ENCODE measurements around the gene SGK1. TPM values are rescaled to one million over a fixed set of nuclear protein-coding genes. Genes with fewer than 3 reads are reported as not detected.

SGK1 gene
- total and polyA plus RNA-seq, 12 donors, result 86.0 to 685 (median 192) TPM

DNA sequence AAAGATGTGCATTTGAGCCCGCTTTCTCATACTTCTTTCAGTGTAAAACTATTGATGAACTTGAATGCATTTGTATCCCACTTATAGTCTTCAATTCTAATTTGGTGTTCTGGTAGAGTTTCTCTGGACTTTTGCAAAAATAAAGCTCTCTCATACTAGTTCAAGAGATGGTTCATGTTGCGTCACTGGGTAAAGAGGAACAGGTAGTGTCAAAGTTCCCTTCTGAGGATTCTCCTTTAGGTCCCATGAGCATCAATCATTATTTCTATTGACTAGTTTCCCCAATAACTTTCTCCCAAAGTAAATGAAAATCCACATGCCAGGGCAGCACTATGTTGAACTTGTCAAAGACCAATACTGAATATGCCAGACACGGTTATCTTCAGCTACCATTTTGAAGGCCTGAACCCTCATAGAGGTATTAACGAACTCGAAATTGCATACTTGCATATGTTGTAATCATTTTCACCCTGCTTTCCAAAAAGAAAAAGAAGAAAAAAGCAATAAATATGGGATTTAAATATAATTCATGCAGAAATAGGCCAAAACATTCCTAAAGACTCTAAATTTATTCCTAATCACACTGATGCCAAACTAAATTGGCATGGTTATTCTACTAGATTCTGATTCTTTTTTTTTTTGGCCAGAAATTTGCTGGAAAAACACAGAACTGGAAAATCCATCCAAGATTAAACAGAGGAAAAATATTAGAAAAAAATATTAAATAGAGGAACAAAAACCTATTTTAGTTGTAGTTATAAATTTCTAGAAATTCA lies 84.5 kb downstream of the SGK1 start:
- Histone ChIP-seq H3K4me3 (no peak overlapping the region), H3K36me3 (replicated peaks in 1 of 2) (no peaks in the 10 kb centered on the region), H3K4me1 (replicated peaks in 1 of 2) (no peaks in the 10 kb centered on the region), H3K9me3 (replicated peaks in 1 of 3) (no peaks in the 10 kb centered on the region), H3K27ac (no peak overlapping the region), H3K27me3 (no peaks in the 10 kb centered on the region)
- intact Hi-C loops (cut with DNase I), result loop anchor here in 1 of 2 donors (10.0 kb wide), 1 partner anchor 49 kb away; no protein-coding TSS in a partner anchor
- no peak for TF ChIP-seq POLR2A (IDR thresholded peaks at IDR 0.05)
- TF ChIP-seq, protein P1, sequence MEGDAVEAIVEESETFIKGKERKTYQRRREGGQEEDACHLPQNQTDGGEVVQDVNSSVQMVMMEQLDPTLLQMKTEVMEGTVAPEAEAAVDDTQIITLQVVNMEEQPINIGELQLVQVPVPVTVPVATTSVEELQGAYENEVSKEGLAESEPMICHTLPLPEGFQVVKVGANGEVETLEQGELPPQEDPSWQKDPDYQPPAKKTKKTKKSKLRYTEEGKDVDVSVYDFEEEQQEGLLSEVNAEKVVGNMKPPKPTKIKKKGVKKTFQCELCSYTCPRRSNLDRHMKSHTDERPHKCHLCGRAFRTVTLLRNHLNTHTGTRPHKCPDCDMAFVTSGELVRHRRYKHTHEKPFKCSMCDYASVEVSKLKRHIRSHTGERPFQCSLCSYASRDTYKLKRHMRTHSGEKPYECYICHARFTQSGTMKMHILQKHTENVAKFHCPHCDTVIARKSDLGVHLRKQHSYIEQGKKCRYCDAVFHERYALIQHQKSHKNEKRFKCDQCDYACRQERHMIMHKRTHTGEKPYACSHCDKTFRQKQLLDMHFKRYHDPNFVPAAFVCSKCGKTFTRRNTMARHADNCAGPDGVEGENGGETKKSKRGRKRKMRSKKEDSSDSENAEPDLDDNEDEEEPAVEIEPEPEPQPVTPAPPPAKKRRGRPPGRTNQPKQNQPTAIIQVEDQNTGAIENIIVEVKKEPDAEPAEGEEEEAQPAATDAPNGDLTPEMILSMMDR (IDR thresholded peaks at IDR 0.05), result no peak
- 77 to 80% (median 78%) methylated on average over 5 of the region's 5 CpGs for WGBS, 4 donors
- no peak for DNase-seq

DNA sequence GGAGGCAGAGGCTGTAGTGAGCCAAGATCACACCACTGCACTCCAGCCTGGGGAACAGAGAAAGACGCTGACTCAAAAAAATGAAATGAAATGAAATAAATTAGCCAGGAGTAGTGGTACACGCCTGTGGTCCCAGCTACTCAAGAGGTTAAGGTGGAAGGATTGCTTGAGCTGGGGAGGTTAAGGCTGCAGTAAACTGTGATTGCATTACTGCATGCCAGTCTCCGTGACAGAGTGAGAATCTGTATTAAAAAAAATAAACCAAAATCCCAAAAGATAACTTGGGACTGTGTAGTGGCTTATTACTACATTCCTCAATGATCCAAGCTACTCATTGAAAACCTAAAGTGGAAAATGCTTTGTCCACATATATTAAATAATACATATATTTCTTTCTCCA lies 87.0 kb downstream of the SGK1 start:
- H3K27me3 ChIP-seq, result no peaks in the 10 kb centered on the region
- peak overlapping the region in 1 of 5 donors; percentile 63 for H3K27ac ChIP-seq
- H3K4me3 ChIP-seq, result no peak overlapping the region
- intact Hi-C loops (cut with DNase I), result loop anchor here in 1 of 2 donors (10.0 kb wide), 1 partner anchor 46 kb away; no protein-coding TSS in a partner anchor
- TF ChIP-seq, protein P1 (IDR thresholded peaks at IDR 0.05), result no peak
- TF ChIP-seq POLR2A (IDR thresholded peaks at IDR 0.05), result no peak
- H3K36me3 ChIP-seq (replicated peaks in 1 of 2), result no peaks in the 10 kb centered on the region
- DNase-seq, result no peak
- H3K4me1 ChIP-seq (replicated peaks in 1 of 2), result no peaks in the 10 kb centered on the region
- no peaks in the 10 kb centered on the region for H3K9me3 ChIP-seq (replicated peaks in 1 of 3)
- WGBS, 4 donors, result 91 to 96% (median 93%) methylated on average over 3 of the region's 3 CpGs

DNA sequence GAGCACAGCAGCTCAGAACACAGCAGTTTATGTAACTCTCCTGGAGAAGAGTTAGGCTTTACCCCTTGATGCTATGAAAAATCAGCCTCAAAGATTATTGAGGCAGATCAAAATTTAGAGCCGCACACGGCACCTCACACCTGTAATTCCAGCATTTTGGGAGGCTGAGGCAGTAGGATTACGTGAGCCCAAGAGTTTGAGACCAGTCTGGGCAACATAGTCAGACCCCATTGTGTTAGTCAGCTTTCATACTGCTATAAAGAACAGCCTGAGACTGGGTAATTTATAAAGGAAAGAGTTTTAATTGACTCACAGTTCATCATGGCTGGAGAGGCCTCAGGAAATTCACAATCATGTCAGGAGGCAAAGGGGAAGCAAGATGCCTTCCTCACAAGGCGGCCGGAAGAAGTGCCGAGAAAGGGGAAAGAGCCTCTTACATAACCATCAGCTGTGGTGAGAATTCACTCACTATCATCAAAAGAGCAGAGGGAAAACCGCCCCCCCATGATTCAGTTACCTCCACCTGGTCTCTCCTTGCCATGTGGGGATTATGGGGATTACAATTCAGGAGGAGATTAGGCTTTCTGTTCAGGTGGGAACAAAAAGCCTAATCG lies 87.7 kb downstream of the SGK1 start:
- Histone ChIP-seq H3K36me3 (replicated peaks in 1 of 2) (no peaks in the 10 kb centered on the region), H3K4me3 (no peak overlapping the region), H3K27me3 (no peaks in the 10 kb centered on the region), H3K9me3 (replicated peaks in 1 of 3) (no peaks in the 10 kb centered on the region), H3K27ac (peak overlapping the region in 1 of 5 donors; percentile 63), H3K4me1 (replicated peaks in 1 of 2) (no peaks in the 10 kb centered on the region)
- 79 to 91% (median 81%) methylated on average over 8 of the region's 8 CpGs for WGBS, 4 donors
- DNase-seq, result peak in 2 of 7 donors; percentile 23 to 60
- no peak for TF ChIP-seq POLR2A (IDR thresholded peaks at IDR 0.05)
- TF ChIP-seq, protein P1 (IDR thresholded peaks at IDR 0.05), result no peak
- intact Hi-C loops (cut with DNase I), result loop anchor here in 1 of 2 donors (10.0 kb wide), 1 partner anchor 45 kb away; no protein-coding TSS in a partner anchor

DNA sequence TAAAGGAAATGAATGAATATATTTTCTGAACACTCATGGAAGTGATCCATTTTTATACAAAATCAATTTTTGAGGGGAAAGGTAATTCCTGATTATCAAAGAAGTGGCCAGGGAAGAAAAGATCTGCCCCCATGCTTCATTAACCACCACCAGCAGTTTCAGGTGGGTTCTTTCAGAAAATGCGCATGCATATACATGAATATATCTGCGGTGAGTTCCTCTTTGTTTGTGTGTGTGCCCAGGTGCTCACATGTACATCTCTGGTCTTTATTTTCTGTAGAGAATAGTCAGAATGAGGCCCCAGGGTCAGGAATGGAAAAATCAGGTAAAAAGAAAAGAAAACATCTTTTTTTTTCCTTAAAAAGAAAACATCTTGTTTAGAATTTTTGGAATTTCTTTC lies 88.4 kb downstream of the SGK1 start:
- Histone ChIP-seq H3K4me3 (no peak overlapping the region), H3K27ac (no peak overlapping the region), H3K36me3 (replicated peaks in 1 of 2) (no peaks in the 10 kb centered on the region), H3K4me1 (replicated peaks in 1 of 2) (no peaks in the 10 kb centered on the region), H3K9me3 (replicated peaks in 1 of 3) (no peaks in the 10 kb centered on the region), H3K27me3 (no peaks in the 10 kb centered on the region)
- 93 to 100% (median 97%) methylated on average over 2 of the region's 2 CpGs for WGBS, 4 donors
- intact Hi-C loops (cut with DNase I), result no loop called here
- TF ChIP-seq, protein P1 (IDR thresholded peaks at IDR 0.05), result no peak
- no peak for TF ChIP-seq POLR2A (IDR thresholded peaks at IDR 0.05)
- no peak for DNase-seq
